Renal cortical epithelial cell (primary cell): ENCODE results near the gene USP38. TPM values are rescaled to one million over a fixed set of nuclear protein-coding genes. Genes with fewer than 3 reads are reported as not detected.
"Not testable (repeated sequence)": the region's sequence is repeated elsewhere in the genome, so short reads cannot be mapped to it uniquely, and the experiment has no call there.

Experiments used
- DNase-seq: peaks from one replicate; pipeline ENCODE4 v3.0.0-alpha.2; 2011; ENCODE audit warnings: low read depth
- total RNA-seq: library from RNA; depleted of rRNA; stranded (reverse); fragments of >200 nt; gene quantifications from 2 replicates; pipeline ENCODE4 v1.2.3, GENCODE V29; 2014

The USP38 gene
- total RNA-seq, 1 donor from 2014 or later, result 42.6 TPM

- no peak for DNase-seq
Observed at GRCh38 chr4:143260750-143261149, 76.0 kb downstream of the USP38 start.

DNA sequence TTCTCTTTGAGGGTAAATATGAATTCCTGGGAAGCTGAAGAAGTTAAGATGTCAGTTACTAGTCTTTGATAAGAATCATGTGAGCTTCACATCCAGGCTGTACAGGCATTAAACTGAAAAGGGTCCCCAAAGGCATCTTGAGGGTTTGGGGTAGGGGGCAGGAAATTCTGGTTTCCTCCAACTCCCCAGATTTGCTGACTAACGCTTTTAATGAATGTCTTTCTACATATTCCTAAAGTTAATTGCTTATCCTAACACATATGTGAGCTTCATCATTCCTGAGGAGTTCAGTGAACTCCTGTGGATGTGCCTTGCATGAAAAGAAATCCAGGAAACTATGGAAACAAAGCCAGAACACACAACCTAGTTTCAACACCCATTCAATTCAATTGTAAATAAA, 78.1 kb downstream of the USP38 start:
- peak; percentile 12 for DNase-seq

DNA sequence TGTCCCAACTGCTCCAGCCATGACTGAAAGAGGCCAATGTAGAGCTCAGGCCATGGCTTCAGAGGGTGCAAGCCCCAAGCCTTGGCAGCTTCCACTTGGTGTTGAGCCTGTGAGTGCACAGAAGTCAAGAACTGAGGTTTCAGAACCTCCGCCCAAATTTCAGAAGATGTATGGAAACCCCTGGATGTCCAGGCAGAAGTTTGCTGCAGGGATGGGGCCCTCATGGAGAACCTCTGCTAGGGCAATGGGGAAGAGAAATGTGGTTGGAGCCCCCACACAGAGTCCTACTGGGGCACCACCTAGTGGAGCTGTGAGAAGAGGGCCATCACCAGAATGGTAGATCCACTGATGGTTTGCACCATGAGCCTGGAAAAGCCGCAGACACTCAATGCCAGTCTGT, 83.0 kb downstream of the USP38 start:
- DNase-seq, result not testable (repeated sequence)

GRCh38 chr4:143270256-143270838, 85.6 kb downstream of the USP38 start:
- no peak for DNase-seq

Other genes with a start within 250 kb of the USP38 start
- gene GAB1, start 152.0 kb downstream of the USP38 start, total RNA-seq, result 12.0 and 13.2 TPM in 2 replicates